H4 (cell line): ENCODE results near the gene CENPP. TPM values are rescaled to one million over a fixed set of nuclear protein-coding genes. Genes with fewer than 3 reads are reported as not detected.
"Not testable (repeated sequence)": the region's sequence is repeated elsewhere in the genome, so short reads cannot be mapped to it uniquely, and the experiment has no call there.

ENCODE experiments used
- DNase-seq: peaks from one replicate; pipeline ENCODE4 v3.0.0-alpha.2; 2015; ENCODE audit warnings: low spot score
- total RNA-seq: library from RNA; depleted of rRNA; stranded (reverse); fragments of >200 nt; shearing (Covaris generic); gene quantifications from 2 replicates; pipeline ENCODE4 v1.2.3, GENCODE V29; 2014

CENPP gene
- total RNA-seq, 1 experiment from 2014 or later, result 9.6 TPM

- DNase-seq, result peak; percentile 5
Observed at GRCh38 chr9:92535940-92536850, 210.4 kb downstream of the CENPP start, which contains the start of gene ECM2. ECM2 (minus strand) TSS chr9:92535990; CDS start chr9:92522866, 13,124 bp downstream.

- DNase-seq, result peak; percentile 30
Observed at GRCh38 chr9:92538541-92538940, 212.8 kb downstream of the CENPP start.

GRCh38 chr9:92543972-92544371 is 218.2 kb downstream of the CENPP start:
- DNase-seq, result no peak

- DNase-seq, result no peak
Observed at GRCh38 chr9:92545002-92545510, 219.3 kb downstream of the CENPP start.

- DNase-seq, result no peak
Observed at GRCh38 chr9:92547356-92547755, 221.6 kb downstream of the CENPP start.

GRCh38 chr9:92550765-92551164 is 225.0 kb downstream of the CENPP start:
- no peak for DNase-seq

- DNase-seq, result no peak
Observed at GRCh38 chr9:92558612-92559374, 233.0 kb downstream of the CENPP start.

GRCh38 chr9:92561374-92562330 is 235.9 kb downstream of the CENPP start:
- peak; percentile 44 for DNase-seq

GRCh38 chr9:92562461-92562967 is 236.8 kb downstream of the CENPP start:
- DNase-seq, result peak; percentile 74

GRCh38 chr9:92563116-92564100 is 237.7 kb downstream of the CENPP start:
- DNase-seq, result no peak

GRCh38 chr9:92564504-92564903 is 238.8 kb downstream of the CENPP start:
- peak; percentile 21 for DNase-seq

GRCh38 chr9:92564982-92565381 is 239.2 kb downstream of the CENPP start:
- DNase-seq, result no peak

GRCh38 chr9:92571871-92572270 is 246.1 kb downstream of the CENPP start:
- not testable (repeated sequence) for DNase-seq

GRCh38 chr9:92573612-92574011 is 247.9 kb downstream of the CENPP start:
- DNase-seq, result not testable (repeated sequence)

- no peak for DNase-seq
Observed at GRCh38 chr9:92576175-92576574, 250.4 kb downstream of the CENPP start.

- no peak for DNase-seq
Observed at GRCh38 chr9:92589923-92590322, 264.2 kb downstream of the CENPP start.

GRCh38 chr9:92590377-92590776 is 264.6 kb downstream of the CENPP start:
- no peak for DNase-seq

GRCh38 chr9:92592537-92592936 is 266.8 kb downstream of the CENPP start:
- no peak for DNase-seq

GRCh38 chr9:92592946-92593861 is 267.5 kb downstream of the CENPP start:
- DNase-seq, result no peak
